ENCODE results near the gene TPK1.

DNA sequence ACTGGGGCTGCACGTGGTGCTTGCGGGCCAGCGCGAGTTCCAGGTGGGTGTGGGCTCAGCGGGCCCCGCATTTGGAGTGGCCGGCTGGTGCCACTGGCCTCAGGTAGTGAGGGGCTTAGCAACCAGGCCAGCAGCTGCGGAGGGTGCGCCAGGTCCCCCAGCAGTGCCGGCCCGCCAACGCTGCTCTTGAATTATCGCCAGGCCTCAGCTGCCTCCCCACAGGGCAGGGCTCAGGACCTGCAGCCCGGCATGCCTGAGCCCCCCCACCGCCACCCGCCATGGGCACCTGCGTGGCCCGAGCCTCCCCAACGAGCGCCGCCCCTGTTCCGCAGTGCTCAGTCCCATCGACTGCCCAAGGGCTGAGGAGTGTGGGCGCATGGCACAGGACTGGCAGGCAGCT, 185.4 kb downstream of the TPK1 start:
- TF ChIP-seq, protein P1, sequence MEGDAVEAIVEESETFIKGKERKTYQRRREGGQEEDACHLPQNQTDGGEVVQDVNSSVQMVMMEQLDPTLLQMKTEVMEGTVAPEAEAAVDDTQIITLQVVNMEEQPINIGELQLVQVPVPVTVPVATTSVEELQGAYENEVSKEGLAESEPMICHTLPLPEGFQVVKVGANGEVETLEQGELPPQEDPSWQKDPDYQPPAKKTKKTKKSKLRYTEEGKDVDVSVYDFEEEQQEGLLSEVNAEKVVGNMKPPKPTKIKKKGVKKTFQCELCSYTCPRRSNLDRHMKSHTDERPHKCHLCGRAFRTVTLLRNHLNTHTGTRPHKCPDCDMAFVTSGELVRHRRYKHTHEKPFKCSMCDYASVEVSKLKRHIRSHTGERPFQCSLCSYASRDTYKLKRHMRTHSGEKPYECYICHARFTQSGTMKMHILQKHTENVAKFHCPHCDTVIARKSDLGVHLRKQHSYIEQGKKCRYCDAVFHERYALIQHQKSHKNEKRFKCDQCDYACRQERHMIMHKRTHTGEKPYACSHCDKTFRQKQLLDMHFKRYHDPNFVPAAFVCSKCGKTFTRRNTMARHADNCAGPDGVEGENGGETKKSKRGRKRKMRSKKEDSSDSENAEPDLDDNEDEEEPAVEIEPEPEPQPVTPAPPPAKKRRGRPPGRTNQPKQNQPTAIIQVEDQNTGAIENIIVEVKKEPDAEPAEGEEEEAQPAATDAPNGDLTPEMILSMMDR (IDR thresholded peaks at IDR 0.05) = no peak
- TF ChIP-seq POLR2AphosphoS5 (IDR thresholded peaks at IDR 0.05) (no peak), POLR2A (IDR thresholded peaks at IDR 0.05) (no peak), EP300 (IDR thresholded peaks at IDR 0.05) (no peak)
